A673 (cell line): ENCODE measurements around the gene NCLN. TPM values are rescaled to one million over a fixed set of nuclear protein-coding genes. Genes with fewer than 3 reads are reported as not detected.

Source experiments
- BruUV-seq: library from RNA; stranded (reverse); fragments of 400-500 nt; replicated peaks from 2 replicates; lab custom pipeline; 2021; lab: Mats Ljungman, UMichigan
- CTCF ChIA-PET: fragments of 300-600 bp; sonication (Branson Sonifier 250); formaldehyde crosslinking; loops from one replicate; lab custom pipeline; 2022; ENCODE audit warnings: antibody characterized with exemption; lab: Charles Lee
- POLR2A ChIA-PET: fragments of 300-600 bp; sonication (Branson Sonifier 250); formaldehyde crosslinking; loops from one replicate; lab custom pipeline; 2022; ENCODE audit warnings: antibody characterized with exemption; ENCODE audit not compliant: low non-redundant PET; lab: Charles Lee
- DNase-seq: peaks from one replicate; pipeline ENCODE4 v3.0.0-alpha.2; 2015; ENCODE audit warnings: low spot score
- H3K27ac ChIP-seq: fragments of 200-600 bp; sonication (generic); 2 replicates; pipeline ENCODE4 v1.5.1; 2016; ENCODE audit warnings: mixed run types, low read depth, mild to moderate bottlenecking, mixed read lengths, antibody characterized with exemption, low read length; ENCODE audit not compliant: poor library complexity, severe bottlenecking
- H3K27me3 ChIP-seq: fragments of 200-600 bp; sonication (generic); replicated peaks from 2 replicates; pipeline ENCODE4 v1.6.1; 2017; ENCODE audit warnings: mixed run types, low read depth, mild to moderate bottlenecking, mixed read lengths, antibody characterized with exemption, low read length; ENCODE audit not compliant: insufficient read depth, poor library complexity
- H3K36me3 ChIP-seq: fragments of 200-600 bp; sonication (generic); 2 replicates; pipeline ENCODE4 v1.6.1; 2016; ENCODE audit warnings: mixed run types, mild to moderate bottlenecking, mixed read lengths, antibody characterized with exemption, low read length; ENCODE audit not compliant: insufficient read depth, poor library complexity, severe bottlenecking
- H3K4me1 ChIP-seq: fragments of 200-600 bp; sonication (generic); 2 replicates; pipeline ENCODE4 v1.6.1; 2017; ENCODE audit warnings: mixed run types, mild to moderate bottlenecking, mixed read lengths, antibody characterized with exemption, low read length; ENCODE audit not compliant: insufficient read depth, poor library complexity, severe bottlenecking
- H3K4me3 ChIP-seq: fragments of 200-600 bp; sonication (generic); 2 replicates; pipeline ENCODE4 v1.5.1; 2016; ENCODE audit warnings: low read depth, mixed run types, mild to moderate bottlenecking, mixed read lengths, low read length; ENCODE audit not compliant: poor library complexity, severe bottlenecking
- H3K9me3 ChIP-seq: fragments of 200-600 bp; sonication (generic); 2 replicates; pipeline ENCODE4 v1.6.1; 2016; ENCODE audit warnings: mixed run types, low read depth, mild to moderate bottlenecking, mixed read lengths, antibody characterized with exemption, low read length; ENCODE audit not compliant: poor library complexity, severe bottlenecking
- EZH2 ChIP-seq: fragments of 200-600 bp; sonication (generic); IDR thresholded peaks from 2 replicates; pipeline ENCODE4 v1.6.1; 2017; ENCODE audit warnings: borderline replicate concordance, low read depth, mild to moderate bottlenecking, mixed read lengths, antibody characterized with exemption, low read length; ENCODE audit not compliant: poor library complexity, severe bottlenecking
- intact Hi-C: fragments of 100-400 bp; cut with micrococcal nuclease; formaldehyde crosslinking; loops from one replicate; pipeline ENCODE4 v1.10.0; 2022; ENCODE audit not compliant: unreplicated experiment
- total RNA-seq: library from RNA; stranded (reverse); gene quantifications from 2 replicates; pipeline ENCODE4 v1.2.3, GENCODE V29; 2021
- TF ChIP-seq, protein P1 (sequence below): fragments of 300-800, 200-600 bp; sonication (generic); conservative IDR thresholded peaks from 2 replicates; pipeline ENCODE4 v1.5.1; 2017; ENCODE audit warnings: low read depth, mild to moderate bottlenecking, antibody characterized with exemption, low read length, moderate library complexity, mixed read lengths

The NCLN gene
- total RNA-seq, 1 experiment from 2014 or later, result 122 TPM

- ChIA-PET POLR2A (no interaction called here), CTCF (no interaction called here)
- no peak for DNase-seq
- Histone ChIP-seq H3K4me1 (no peaks in the 10 kb centered on the region), H3K27me3 (no peaks in the 10 kb centered on the region), H3K4me3 (no peak overlapping the region), H3K9me3 (no peaks in the 10 kb centered on the region), H3K36me3 (peaks cover 11% of the 10 kb centered on the region), H3K27ac (no peak overlapping the region)
- no TSS peak for BruUV-seq
- TF ChIP-seq EZH2, result no peak
- TF ChIP-seq, protein P1, sequence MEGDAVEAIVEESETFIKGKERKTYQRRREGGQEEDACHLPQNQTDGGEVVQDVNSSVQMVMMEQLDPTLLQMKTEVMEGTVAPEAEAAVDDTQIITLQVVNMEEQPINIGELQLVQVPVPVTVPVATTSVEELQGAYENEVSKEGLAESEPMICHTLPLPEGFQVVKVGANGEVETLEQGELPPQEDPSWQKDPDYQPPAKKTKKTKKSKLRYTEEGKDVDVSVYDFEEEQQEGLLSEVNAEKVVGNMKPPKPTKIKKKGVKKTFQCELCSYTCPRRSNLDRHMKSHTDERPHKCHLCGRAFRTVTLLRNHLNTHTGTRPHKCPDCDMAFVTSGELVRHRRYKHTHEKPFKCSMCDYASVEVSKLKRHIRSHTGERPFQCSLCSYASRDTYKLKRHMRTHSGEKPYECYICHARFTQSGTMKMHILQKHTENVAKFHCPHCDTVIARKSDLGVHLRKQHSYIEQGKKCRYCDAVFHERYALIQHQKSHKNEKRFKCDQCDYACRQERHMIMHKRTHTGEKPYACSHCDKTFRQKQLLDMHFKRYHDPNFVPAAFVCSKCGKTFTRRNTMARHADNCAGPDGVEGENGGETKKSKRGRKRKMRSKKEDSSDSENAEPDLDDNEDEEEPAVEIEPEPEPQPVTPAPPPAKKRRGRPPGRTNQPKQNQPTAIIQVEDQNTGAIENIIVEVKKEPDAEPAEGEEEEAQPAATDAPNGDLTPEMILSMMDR, result no peak
- intact Hi-C loops, result no loop called here
Measured at GRCh38 chr19:3196933-3197205, 11.1 kb downstream of the NCLN start.

DNA sequence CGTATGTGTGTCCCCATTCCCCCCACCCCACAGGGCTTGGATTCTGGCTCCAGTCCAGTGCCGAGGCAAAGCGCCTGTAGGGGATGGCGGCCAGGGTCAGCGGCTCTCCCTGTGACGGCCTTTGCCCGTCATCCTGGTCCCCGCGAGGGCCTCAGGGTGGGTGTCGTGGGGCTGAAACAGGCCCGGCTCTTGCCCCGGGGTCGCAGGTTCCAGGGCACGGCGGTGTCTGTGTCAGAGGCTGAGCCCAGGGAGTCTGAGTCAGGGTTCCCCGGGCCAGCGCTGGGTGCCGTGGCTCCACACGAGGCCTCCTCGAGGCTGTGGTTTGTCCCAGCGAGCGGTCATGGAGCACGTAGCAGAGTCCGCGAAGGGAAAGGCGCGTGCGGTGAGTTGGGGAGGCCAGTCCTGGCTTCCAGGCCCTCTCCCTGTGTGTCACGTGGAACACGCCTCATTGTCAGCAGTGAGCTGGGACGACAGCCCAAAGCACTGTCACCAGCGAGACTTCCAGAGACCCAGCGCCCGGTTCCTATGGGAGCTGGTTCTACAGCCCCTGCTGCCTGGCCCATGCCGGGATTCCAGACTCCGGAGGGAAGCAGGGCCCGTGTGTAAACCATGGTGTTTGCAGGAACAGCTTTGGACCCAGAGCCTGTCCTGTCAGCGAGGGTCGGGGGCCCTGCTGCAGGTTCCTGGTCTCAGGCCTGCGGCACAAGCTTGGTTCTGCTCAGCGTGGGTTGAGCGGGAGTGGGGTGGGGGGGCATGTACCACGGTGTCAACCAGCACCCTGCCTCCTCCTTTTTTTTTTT, 13.4 kb downstream of the NCLN start:
- no peak for TF ChIP-seq EZH2
- TF ChIP-seq, protein P1, result no peak
- no peak overlapping the region for H3K27ac ChIP-seq
- H3K27me3 ChIP-seq, result no peaks in the 10 kb centered on the region
- H3K4me1 ChIP-seq, result no peaks in the 10 kb centered on the region
- no peak for DNase-seq
- H3K9me3 ChIP-seq, result no peaks in the 10 kb centered on the region
- H3K36me3 ChIP-seq, result peaks cover 7% of the 10 kb centered on the region
- CTCF ChIA-PET, result interaction anchor here (0.6 kb wide), 1 partner anchor 77 kb away, joined by 6 read pairs; no protein-coding TSS in a partner anchor
- POLR2A ChIA-PET, result interaction anchor here (0.7 kb wide), 1 partner anchor 27 kb away, joined by 4 read pairs; no protein-coding TSS in a partner anchor
- intact Hi-C loops, result no loop called here
- BruUV-seq, result no TSS peak
- H3K4me3 ChIP-seq, result no peak overlapping the region

DNA sequence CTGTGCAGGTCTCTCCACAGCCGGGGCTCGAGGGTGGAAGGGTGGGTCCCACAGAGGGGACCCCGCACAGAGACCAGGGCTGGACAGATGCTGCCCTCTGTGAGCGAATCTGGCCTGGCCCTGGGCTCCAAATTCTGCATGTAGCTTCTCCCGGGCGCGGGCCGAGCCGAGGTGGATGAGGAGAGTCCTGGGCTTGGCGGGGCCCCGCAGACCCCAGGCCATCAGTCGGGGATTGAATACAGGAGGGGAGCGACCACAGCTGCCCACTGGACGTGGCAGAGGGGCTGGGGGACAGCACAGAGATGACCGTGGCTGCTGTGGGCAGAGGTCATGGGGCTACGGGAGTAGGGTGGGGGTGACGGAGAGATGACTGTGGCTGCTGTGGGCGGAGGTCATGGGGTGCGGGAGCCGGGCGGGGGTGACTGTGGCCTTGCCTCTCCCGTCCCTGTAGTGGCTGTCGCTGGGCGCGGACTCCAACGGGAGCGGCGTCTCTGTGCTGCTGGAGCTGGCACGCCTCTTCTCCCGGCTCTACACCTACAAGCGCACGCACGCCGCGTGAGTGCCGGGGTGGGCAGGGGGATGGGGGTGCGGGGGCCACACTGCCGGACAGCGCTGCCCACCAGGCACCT, 15.5 kb downstream of the NCLN start:
- H3K27ac ChIP-seq, result no peak overlapping the region
- TF ChIP-seq, protein P1, result no peak
- no peak for TF ChIP-seq EZH2
- DNase-seq, result no peak
- peaks cover 12% of the 10 kb centered on the region for H3K36me3 ChIP-seq
- ChIA-PET CTCF (no interaction called here), POLR2A (no interaction called here)
- no peaks in the 10 kb centered on the region for H3K27me3 ChIP-seq
- H3K4me1 ChIP-seq, result no peaks in the 10 kb centered on the region
- no peaks in the 10 kb centered on the region for H3K9me3 ChIP-seq
- intact Hi-C loops, result no loop called here
- no peak overlapping the region for H3K4me3 ChIP-seq
- no TSS peak for BruUV-seq
